ENCODE measurements around the gene RIC1. TPM values are rescaled to one million over a fixed set of nuclear protein-coding genes. Genes with fewer than 3 reads are reported as not detected.
A peak's percentile ranks its signal among the peaks of the same experiment; 100 is the strongest.

Gene RIC1
- total and polyA plus RNA-seq, 2 of the 13 experiments (the other 11 are each of a cell fraction or from before 2014, with no cell fraction given) = 18.2 to 19.0 TPM

GRCh38 chr9:5721279-5722087, 92.6 kb downstream of the RIC1 start (continued):
- TF ChIP-seq, protein P1, sequence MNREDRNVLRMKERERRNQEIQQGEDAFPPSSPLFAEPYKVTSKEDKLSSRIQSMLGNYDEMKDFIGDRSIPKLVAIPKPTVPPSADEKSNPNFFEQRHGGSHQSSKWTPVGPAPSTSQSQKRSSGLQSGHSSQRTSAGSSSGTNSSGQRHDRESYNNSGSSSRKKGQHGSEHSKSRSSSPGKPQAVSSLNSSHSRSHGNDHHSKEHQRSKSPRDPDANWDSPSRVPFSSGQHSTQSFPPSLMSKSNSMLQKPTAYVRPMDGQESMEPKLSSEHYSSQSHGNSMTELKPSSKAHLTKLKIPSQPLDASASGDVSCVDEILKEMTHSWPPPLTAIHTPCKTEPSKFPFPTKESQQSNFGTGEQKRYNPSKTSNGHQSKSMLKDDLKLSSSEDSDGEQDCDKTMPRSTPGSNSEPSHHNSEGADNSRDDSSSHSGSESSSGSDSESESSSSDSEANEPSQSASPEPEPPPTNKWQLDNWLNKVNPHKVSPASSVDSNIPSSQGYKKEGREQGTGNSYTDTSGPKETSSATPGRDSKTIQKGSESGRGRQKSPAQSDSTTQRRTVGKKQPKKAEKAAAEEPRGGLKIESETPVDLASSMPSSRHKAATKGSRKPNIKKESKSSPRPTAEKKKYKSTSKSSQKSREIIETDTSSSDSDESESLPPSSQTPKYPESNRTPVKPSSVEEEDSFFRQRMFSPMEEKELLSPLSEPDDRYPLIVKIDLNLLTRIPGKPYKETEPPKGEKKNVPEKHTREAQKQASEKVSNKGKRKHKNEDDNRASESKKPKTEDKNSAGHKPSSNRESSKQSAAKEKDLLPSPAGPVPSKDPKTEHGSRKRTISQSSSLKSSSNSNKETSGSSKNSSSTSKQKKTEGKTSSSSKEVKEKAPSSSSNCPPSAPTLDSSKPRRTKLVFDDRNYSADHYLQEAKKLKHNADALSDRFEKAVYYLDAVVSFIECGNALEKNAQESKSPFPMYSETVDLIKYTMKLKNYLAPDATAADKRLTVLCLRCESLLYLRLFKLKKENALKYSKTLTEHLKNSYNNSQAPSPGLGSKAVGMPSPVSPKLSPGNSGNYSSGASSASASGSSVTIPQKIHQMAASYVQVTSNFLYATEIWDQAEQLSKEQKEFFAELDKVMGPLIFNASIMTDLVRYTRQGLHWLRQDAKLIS (CRISPR knock-in tag; IDR thresholded peaks at IDR 0.05) = no peak
- TF ChIP-seq KDM5A (IDR thresholded peaks at IDR 0.05; ENCODE audit: borderline replicate concordance, low read length) (no peak), TFE3 (CRISPR knock-in tag; IDR thresholded peaks at IDR 0.05) (no peak), ZNF460 (CRISPR knock-in tag; IDR thresholded peaks at IDR 0.05; ENCODE audit: borderline replicate concordance) (peak; percentile 98), ZNF264 (CRISPR knock-in tag; IDR thresholded peaks at IDR 0.05) (0 out of 2 replicates have a peak, but pooled peaks have one; percentile 38), FOXA3 (CRISPR knock-in tag; IDR thresholded peaks at IDR 0.05) (peak; percentile 98), ISL2 (CRISPR knock-in tag; IDR thresholded peaks at IDR 0.05) (peak; percentile 95), FIP1L1 (IDR thresholded peaks at IDR 0.05; ENCODE audit: borderline replicate concordance, insufficient read depth, low read depth, low read length) (no peak), ZBTB38 (CRISPR knock-in tag; IDR thresholded peaks at IDR 0.05) (no peak), ZNF616 (CRISPR knock-in tag; IDR thresholded peaks at IDR 0.05; ENCODE audit: low read depth) (no peak), ZNF562 (CRISPR knock-in tag; IDR thresholded peaks at IDR 0.05; ENCODE audit: borderline replicate concordance) (no peak), ZC3H13 (CRISPR knock-in tag; IDR thresholded peaks at IDR 0.05) (no peak), ARNTL (CRISPR knock-in tag; IDR thresholded peaks at IDR 0.05) (peak; percentile 51; the same call in 1 of the 2 replicates), U2AF1 (optimal IDR thresholded peaks at IDR 0.05; ENCODE audit: low read depth, low read length) (no peak), SOX5 (CRISPR knock-in tag; IDR thresholded peaks at IDR 0.05; ENCODE audit: borderline replicate concordance) (peak; percentile 87), GZF1 (CRISPR knock-in tag; IDR thresholded peaks at IDR 0.05) (no peak), SETDB1 (CRISPR knock-in tag; IDR thresholded peaks at IDR 0.05; ENCODE audit: borderline replicate concordance) (no peak), POLR2AphosphoS2 (IDR thresholded peaks at IDR 0.05; ENCODE audit: low read depth, low read length) (no peak), XRCC5 (optimal IDR thresholded peaks at IDR 0.05; ENCODE audit: low read length) (no peak), MYC (CRISPR knock-in tag; IDR thresholded peaks at IDR 0.05; ENCODE audit: borderline replicate concordance) (no peak), KLF9 (CRISPR knock-in tag; IDR thresholded peaks at IDR 0.05; ENCODE audit: low read depth) (no peak), SP2 (CRISPR knock-in tag; IDR thresholded peaks at IDR 0.05) (no peak), ZNF556 (CRISPR knock-in tag; IDR thresholded peaks at IDR 0.05; ENCODE audit: borderline replicate concordance) (no peak)
- TF ChIP-seq, protein P2, sequence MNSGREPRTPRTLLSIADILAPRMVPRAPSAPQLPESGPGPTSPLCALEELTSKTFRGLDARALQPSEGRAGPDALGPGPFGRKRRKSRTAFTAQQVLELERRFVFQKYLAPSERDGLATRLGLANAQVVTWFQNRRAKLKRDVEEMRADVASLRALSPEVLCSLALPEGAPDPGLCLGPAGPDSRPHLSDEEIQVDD (CRISPR knock-in tag; IDR thresholded peaks at IDR 0.05; ENCODE audit: borderline replicate concordance) = no peak
- TF ChIP-seq, protein P3, sequence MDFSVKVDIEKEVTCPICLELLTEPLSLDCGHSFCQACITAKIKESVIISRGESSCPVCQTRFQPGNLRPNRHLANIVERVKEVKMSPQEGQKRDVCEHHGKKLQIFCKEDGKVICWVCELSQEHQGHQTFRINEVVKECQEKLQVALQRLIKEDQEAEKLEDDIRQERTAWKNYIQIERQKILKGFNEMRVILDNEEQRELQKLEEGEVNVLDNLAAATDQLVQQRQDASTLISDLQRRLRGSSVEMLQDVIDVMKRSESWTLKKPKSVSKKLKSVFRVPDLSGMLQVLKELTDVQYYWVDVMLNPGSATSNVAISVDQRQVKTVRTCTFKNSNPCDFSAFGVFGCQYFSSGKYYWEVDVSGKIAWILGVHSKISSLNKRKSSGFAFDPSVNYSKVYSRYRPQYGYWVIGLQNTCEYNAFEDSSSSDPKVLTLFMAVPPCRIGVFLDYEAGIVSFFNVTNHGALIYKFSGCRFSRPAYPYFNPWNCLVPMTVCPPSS (IDR thresholded peaks at IDR 0.05) = no peak
